T-helper 22 cell (primary cell): ENCODE measurements around the gene PIN1.
"Not testable (repeated sequence)": the region's sequence is repeated elsewhere in the genome, so short reads cannot be mapped to it uniquely, and the experiment has no call there.

Experiments used
- DNase-seq: peaks from one replicate; pipeline ENCODE4 v3.0.0-alpha.2; 2020; ENCODE audit warnings: low read depth

The PIN1 gene

DNA sequence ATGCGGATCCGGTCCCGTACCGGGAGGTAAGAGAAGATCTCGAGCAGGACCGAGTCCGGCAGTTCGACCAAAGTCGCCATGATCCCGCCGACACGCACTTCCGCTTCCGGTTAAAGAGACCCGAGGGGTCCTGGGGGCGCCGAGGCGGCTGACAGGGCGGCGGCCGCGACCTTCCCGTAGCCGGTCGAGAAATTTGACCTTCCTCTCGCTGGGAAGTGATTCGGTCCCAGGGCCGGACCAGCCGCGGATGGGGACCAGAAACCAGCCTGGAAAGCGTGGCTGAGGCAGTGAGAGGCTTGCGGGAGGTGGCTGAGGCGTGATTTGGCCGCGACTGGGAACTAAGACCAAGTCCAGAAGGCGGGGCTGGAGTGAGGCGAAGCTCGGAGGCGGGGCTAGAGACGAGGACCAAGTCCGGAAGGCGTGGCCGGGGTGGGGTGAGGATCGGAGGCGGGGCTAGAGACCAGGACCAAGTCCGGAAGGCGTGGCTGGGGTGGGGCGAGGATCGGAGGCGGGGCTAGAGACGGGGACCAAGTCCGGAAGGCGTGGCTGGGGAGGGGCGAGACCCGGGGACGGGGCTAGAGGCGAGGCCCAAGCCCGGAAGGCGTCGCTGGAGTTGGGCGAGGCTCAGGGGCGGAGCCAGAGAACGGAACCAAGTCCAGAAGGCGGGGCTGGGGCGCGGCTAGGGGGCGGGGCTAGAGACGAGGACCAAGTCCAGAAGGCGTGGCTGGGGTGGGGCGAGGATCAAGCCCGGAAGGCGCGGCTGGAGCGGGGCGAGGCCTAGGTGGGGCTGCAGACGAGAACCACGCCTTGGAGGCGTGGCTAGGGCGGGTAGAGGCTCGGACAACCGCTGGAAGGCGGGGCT is 16.2 kb upstream of the PIN1 start, which contains the start of gene FBXL12:
FBXL12 (minus strand) TSS at position 346 of the 862 bp plus-strand sequence; CDS start at position 80, 266 bp downstream.
- peak; percentile 100 for DNase-seq

- no peak for DNase-seq
Observed at GRCh38 chr19:9819596-9819909, 15.6 kb upstream of the PIN1 start.

DNA sequence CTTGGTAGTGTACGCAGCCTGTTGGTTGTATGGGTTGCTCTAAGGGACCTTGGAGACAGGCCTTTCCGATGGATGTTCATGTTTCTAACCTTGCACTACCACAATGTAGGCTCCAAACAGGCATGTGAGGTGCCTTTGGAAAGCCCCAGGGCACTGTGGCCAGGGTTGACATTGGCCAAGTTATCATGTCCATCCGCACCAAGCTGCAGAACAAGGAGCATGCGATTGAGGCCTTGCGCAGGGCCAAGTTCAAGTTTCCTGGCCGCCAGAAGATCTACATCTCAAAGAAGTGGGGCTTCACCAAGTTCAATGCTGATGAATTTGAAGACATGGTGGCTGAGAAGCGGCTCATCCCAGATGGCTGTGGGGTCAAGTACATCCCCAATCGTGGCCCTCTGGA is 15.1 kb upstream of the PIN1 start:
- DNase-seq, result not testable (repeated sequence)

GRCh38 chr19:9823816-9824215 is 11.3 kb upstream of the PIN1 start:
- no peak for DNase-seq

DNA sequence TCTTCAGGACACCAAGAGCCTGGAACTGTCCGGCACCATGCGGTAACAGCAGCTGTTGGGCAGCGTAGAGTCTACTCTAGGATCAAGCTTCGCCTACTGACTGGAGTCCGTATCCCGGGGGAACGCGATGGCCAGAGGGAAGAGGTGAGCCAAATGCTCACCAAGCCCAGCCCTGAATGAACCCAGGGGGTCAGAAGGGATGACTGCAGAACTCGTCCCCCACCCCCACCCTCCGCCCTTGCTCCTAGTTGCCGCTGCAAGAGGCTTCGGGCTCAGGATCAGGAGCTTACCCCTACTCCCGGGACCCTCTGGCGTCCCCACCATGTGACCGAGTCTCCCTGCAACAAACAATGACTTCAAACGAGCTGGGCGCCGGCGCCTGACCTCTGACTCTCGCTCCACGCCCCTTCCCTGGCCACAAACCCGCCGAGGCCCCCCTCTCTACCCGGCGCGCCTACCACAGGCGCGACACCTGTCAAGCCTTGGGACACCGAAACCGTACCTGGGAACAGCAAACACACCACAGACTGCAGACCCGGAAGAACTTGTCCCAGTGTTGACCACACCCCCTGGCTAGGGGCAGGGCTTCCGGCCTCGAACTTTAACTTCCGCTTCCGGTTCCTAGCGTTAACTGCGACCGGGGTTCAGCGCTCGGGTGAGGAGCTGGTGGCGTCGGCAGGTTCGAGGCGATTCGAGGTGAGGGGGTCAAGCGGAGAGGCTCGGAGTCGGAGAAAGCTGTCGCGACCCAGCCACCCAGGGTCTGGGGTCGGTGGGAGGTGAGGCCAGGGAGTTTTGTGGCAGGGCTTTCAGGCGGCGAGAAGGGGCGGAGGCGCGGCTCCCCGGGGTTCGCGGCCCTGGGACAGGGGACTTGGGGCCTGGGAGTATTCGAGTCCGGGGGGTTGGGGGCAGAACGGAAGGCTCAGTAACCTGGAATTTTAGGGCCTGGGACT is 7.6 kb upstream of the PIN1 start, which contains the start of gene UBL5:
UBL5 (plus strand) TSS at position 630 of the 950 bp plus-strand sequence. CDS start 420 bp downstream, outside the sequence.
- DNase-seq, result peak; percentile 79

- DNase-seq, result no peak
Observed at GRCh38 chr19:9828551-9829063, 6.5 kb upstream of the PIN1 start.

DNA sequence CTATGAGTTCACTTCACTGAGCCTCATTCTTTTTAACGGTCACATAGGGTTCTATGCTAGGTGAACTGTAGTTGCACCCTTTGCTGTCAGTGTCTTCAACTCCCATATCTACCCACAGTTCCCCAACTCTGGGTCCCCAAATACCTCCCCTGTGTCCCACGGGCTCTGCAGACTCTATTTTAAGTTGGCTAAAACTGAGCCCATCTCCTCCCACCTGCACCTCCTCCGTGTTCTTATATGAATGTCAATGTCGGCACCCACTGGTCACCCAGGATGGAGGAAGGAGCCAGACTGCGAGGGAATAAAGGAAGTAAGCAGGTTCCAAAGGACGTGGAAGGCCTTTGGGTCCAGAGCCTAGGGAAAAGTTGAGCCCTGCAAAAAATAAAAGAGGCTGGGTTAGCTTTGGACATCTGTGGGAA is 802 bp upstream of the PIN1 start:
- no peak for DNase-seq

- DNase-seq, result no peak
Observed at GRCh38 chr19:9835507-9835949, 410 bp downstream of the PIN1 start.

GRCh38 chr19:9836021-9836420 is 903 bp downstream of the PIN1 start:
- DNase-seq, result no peak

GRCh38 chr19:9838324-9838723 is 3.2 kb downstream of the PIN1 start:
- no peak for DNase-seq

- DNase-seq, result no peak
Observed at GRCh38 chr19:9839415-9839814, 4.3 kb downstream of the PIN1 start.

DNA sequence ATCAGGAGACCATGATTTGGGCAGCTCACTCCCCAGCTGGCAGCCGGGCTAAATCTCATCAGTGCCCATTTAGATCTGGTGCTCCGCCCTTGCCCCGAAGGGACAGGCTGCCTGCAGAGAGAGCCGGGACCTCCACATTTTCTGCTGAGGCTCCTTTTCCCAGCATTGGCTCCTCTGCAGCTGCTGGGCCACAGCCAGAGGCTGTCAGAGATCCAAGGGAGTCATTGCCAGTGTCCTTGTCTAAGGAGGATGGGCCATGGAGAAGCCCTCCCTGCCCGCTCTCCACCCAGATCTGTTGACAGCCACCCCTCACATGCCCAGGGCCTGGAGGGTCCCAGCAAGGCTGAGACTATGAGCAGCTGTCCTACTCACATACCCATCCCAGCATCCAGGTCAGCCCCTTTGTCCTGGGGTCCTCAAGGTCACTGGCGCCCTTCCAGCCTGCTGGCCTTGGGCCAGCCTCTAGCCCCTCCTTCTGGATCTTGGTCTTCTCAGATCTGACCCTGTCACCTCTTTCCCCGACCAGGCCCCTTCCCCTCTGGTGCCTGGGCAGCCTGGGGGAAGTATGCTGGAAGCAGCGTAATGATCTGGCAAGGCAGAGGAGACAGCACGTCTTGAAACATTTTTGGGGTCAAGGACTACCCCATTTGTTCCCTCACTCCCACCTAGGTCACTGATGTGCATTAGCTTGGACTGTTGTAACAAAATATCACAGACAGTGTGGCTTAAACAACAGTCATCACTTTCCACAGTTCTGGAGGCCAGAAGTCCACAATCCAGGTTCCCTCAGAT is 7.9 kb downstream of the PIN1 start:
- DNase-seq, result no peak

- DNase-seq, result not testable (repeated sequence)
Observed at GRCh38 chr19:9843626-9844273, 8.6 kb downstream of the PIN1 start.

DNA sequence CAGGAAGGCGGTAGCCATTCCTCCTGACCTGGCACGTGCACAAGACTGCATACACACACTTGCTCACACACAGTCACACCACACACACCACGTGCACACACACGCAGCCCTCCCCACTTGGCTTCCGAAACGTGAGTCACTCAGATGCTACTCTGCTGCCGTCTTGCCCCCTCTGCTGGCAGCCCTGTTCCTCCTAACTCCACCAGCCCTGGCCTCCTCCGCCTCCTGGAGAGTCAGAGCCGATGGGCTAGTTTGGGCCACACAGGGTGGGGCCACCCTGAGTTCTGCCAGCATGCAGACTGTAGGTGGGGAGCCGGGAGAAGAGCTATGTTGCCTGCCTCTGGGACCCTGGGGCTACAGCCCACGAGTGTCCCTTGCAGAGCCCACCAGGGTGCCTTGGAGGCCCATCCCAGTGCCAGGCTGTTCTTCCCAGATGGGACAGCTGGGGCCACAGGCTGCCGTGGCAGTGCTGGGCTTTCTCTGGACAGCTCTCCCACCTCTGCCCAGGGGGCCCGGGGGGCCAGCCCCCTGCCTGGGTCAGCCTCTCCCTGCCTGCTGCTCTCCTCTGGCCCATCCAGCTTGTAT is 12.1 kb downstream of the PIN1 start:
- DNase-seq, result no peak

DNA sequence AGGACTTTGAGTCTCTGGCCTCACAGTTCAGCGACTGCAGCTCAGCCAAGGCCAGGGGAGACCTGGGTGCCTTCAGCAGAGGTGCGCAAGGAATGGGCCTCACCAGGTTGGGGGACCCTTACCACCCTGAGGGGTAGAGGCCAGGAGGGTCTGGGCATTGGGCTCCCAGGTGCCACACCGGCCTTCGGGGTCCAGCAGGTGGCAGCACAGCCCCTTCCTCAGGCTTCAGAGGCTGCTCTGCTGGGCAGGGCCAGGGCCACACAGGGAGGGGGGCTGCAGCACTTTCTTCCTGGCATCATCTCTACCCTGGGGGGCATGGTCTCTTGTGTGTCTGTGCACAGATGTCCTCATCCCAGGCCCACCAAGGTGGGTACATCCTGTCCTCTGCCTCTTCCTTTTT is 12.9 kb downstream of the PIN1 start:
- no peak for DNase-seq

DNA sequence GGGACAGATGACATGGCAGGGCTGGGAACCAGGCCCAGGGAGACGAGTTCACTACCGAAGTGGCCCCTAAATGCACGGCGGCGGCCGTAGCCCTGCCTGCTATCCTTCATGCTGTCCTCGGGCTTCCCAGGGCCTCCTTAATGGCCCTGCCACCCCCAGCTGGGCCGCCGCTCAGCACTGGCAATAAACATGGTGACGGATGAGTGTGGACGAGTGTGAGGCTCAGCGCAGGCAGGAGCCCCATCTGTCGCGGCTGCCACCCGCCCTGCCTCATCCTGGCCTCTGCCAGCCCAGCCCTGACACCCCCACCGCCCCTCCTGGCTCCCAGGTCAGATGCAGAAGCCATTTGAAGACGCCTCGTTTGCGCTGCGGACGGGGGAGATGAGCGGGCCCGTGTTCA is 13.6 kb downstream of the PIN1 start:
- DNase-seq, result no peak

GRCh38 chr19:9849791-9850190 is 14.7 kb downstream of the PIN1 start:
- no peak for DNase-seq

DNA sequence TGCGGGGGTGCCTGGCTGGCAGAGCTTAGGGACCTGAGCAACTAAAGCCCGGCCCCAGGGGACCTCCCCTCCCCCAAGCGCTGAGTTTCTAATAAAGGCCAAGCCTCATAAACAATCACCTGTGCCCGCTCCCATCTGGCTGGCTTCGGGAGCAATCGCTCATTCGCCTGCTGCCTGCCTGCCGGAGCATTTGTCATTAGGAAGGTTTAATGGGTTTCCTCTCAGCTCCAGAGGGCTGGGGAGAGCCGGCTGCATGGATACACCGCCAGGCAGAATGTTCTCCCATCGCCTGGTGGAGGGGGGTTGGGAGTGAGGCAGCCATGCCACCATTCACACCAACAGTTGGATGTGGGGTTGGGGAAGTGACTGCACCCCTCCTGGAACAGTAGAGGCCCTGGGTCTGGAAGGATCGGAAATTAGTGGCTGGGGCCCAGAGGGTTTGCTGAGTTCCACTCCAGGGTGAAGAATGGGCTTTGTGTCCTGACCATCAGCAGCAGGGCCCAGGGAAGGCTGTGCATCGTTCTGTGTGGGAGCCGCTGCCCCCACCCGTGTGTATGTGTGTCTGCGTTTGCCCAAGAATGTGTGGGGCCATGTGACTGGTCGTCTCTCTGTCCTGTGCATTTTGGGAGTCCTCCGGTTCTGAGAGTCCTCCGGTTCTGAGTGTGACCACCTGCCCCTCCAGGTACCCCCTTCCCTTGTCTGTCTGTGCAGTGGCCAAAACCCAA is 15.3 kb downstream of the PIN1 start:
- no peak for DNase-seq

- DNase-seq, result no peak
Observed at GRCh38 chr19:9854282-9854846, 19.2 kb downstream of the PIN1 start.

GRCh38 chr19:9856609-9857008 is 21.5 kb downstream of the PIN1 start:
- DNase-seq, result no peak
